ENCODE measurements around the gene TBC1D22B.

TBC1D22B gene

GRCh38 chr6:37362101-37362828, 104.7 kb downstream of the TBC1D22B start:
- no peak for DNase-seq

GRCh38 chr6:37365791-37366190, 108.2 kb downstream of the TBC1D22B start:
- DNase-seq: no peak

- DNase-seq: no peak
These were observed 109.3 kb downstream of the TBC1D22B start for GRCh38 chr6:37366910-37367309.

GRCh38 chr6:37368961-37369320, 111.4 kb downstream of the TBC1D22B start:
- no peak for DNase-seq

- DNase-seq: no peak
These were observed 112.0 kb downstream of the TBC1D22B start for GRCh38 chr6:37369321-37370201.

GRCh38 chr6:37371154-37372083, 113.8 kb downstream of the TBC1D22B start:
- peak in 1 of 2 experiments; percentile 16 for DNase-seq

- DNase-seq: no peak
These were observed 114.5 kb downstream of the TBC1D22B start for GRCh38 chr6:37372116-37372515.

- DNase-seq: no peak
These were observed 116.4 kb downstream of the TBC1D22B start for GRCh38 chr6:37373822-37374471.

- no peak for DNase-seq
These were observed 117.8 kb downstream of the TBC1D22B start for GRCh38 chr6:37375376-37375775.

- DNase-seq: no peak
These were observed 118.6 kb downstream of the TBC1D22B start for GRCh38 chr6:37376078-37376743.

- peak in 1 of 2 experiments; percentile 24 for DNase-seq
These were observed 124.0 kb downstream of the TBC1D22B start for GRCh38 chr6:37381579-37381978.
